Astrocyte of the hippocampus (primary cell): ENCODE results near the gene MAP2K3.
"Not testable (repeated sequence)": the region's sequence is repeated elsewhere in the genome, so short reads cannot be mapped to it uniquely, and the experiment has no call there.

Experiments
- DNase-seq: peaks from one replicate; pipeline ENCODE4 v3.0.0; 2011; ENCODE audit warnings: low read depth, low spot score

The MAP2K3 gene

GRCh38 chr17:21350495-21350894 is 66.0 kb downstream of the MAP2K3 start:
- not testable (repeated sequence) for DNase-seq

- DNase-seq, result no peak
Measured at GRCh38 chr17:21351366-21352065, 67.0 kb downstream of the MAP2K3 start.

GRCh38 chr17:21352221-21352980 is 67.9 kb downstream of the MAP2K3 start:
- DNase-seq, result no peak

GRCh38 chr17:21352981-21353265 is 68.4 kb downstream of the MAP2K3 start:
- DNase-seq, result no peak

GRCh38 chr17:21353326-21354010 is 69.0 kb downstream of the MAP2K3 start:
- DNase-seq, result no peak

GRCh38 chr17:21354796-21355385 is 70.4 kb downstream of the MAP2K3 start:
- DNase-seq, result no peak

GRCh38 chr17:21355586-21355985 is 71.1 kb downstream of the MAP2K3 start:
- no peak for DNase-seq

- DNase-seq, result no peak
Measured at GRCh38 chr17:21356537-21357127, 72.1 kb downstream of the MAP2K3 start.

GRCh38 chr17:21357281-21357680 is 72.8 kb downstream of the MAP2K3 start:
- no peak for DNase-seq

GRCh38 chr17:21357696-21358656 is 73.5 kb downstream of the MAP2K3 start:
- no peak for DNase-seq

GRCh38 chr17:21358682-21359482 is 74.4 kb downstream of the MAP2K3 start:
- DNase-seq, result no peak

GRCh38 chr17:21359483-21359840 is 75.0 kb downstream of the MAP2K3 start:
- no peak for DNase-seq

- no peak for DNase-seq
Measured at GRCh38 chr17:21360048-21360447, 75.5 kb downstream of the MAP2K3 start.

GRCh38 chr17:21361020-21361809 is 76.7 kb downstream of the MAP2K3 start:
- no peak for DNase-seq

- DNase-seq, result no peak
Measured at GRCh38 chr17:21362331-21362931, 77.9 kb downstream of the MAP2K3 start.

- no peak for DNase-seq
Measured at GRCh38 chr17:21363776-21364642, 79.5 kb downstream of the MAP2K3 start.
